Measurements from ENCODE around the gene SUN1.
"Not testable (repeated sequence)": the region's sequence is repeated elsewhere in the genome, so short reads cannot be mapped to it uniquely, and the experiment has no call there.

- not testable (repeated sequence) for TF ChIP-seq CTCF, POLR2A, EP300, POLR2AphosphoS5 (IDR thresholded peaks at IDR 0.05)
Measured at GRCh38 chr7:801351-801750, 30.9 kb upstream of the SUN1 start.
